BLaER1 (cell line): ENCODE measurements around the gene GAS7.
A peak's percentile ranks its signal among the peaks of the same experiment; 100 is the strongest.

ENCODE experiments used
- H3K27ac ChIP-seq: shearing (Covaris generic); formaldehyde crosslinking; 2 replicates; pipeline ENCODE4 v1.8.1; 2022
- H3K27me3 ChIP-seq: shearing (Covaris generic); formaldehyde crosslinking; 2 replicates; pipeline ENCODE4 v1.8.1; 2022
- H3K36me3 ChIP-seq: shearing (Covaris generic); formaldehyde crosslinking; 2 replicates; pipeline ENCODE4 v1.8.1; 2022
- H3K4me1 ChIP-seq: shearing (Covaris generic); formaldehyde crosslinking; 2 replicates; pipeline ENCODE4 v1.8.1; 2022
- H3K4me2 ChIP-seq: shearing (Covaris generic); formaldehyde crosslinking; 2 replicates; pipeline ENCODE4 v1.8.1; 2022
- H3K4me3 ChIP-seq: shearing (Covaris generic); formaldehyde crosslinking; 2 replicates; pipeline ENCODE4 v1.8.1; 2022
- H3K9ac ChIP-seq: shearing (Covaris generic); formaldehyde crosslinking; 2 replicates; pipeline ENCODE4 v1.8.1; 2022
- H3K9me3 ChIP-seq: shearing (Covaris generic); formaldehyde crosslinking; 2 replicates; pipeline ENCODE4 v1.8.1; 2022
- H4K20me1 ChIP-seq: shearing (Covaris generic); formaldehyde crosslinking; 2 replicates; pipeline ENCODE4 v1.8.1; 2022
- Cebpa-rat ChIP-seq: shearing (Covaris generic); IDR thresholded peaks from 2 replicates; pipeline ENCODE4 v1.8.1; 2022

GAS7 gene

DNA sequence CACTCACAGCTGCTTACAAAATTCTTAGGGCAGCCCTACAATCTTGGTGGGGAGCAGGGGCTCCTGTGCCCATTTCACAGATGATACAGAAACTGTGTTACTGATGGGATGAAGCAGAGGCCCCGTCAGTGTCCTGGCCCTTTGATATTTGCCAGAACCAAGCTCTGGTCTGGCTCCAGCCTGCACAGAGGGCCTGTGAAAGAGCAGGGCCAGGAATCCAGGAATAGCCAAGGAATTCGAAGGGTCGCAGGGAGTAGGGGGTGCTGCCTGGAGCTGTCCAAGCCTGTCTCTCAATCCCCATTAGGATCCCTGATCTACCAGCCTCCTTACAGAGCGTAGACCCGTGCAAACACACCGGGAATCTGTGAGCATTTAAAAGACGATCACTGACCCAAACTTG is 207.1 kb downstream of the GAS7 start:
- peaks cover 5% of the 10 kb centered on the region for H3K9me3 ChIP-seq
- H4K20me1 ChIP-seq, result peaks cover 25% of the 10 kb centered on the region; the same call in 1 of the 2 replicates

DNA sequence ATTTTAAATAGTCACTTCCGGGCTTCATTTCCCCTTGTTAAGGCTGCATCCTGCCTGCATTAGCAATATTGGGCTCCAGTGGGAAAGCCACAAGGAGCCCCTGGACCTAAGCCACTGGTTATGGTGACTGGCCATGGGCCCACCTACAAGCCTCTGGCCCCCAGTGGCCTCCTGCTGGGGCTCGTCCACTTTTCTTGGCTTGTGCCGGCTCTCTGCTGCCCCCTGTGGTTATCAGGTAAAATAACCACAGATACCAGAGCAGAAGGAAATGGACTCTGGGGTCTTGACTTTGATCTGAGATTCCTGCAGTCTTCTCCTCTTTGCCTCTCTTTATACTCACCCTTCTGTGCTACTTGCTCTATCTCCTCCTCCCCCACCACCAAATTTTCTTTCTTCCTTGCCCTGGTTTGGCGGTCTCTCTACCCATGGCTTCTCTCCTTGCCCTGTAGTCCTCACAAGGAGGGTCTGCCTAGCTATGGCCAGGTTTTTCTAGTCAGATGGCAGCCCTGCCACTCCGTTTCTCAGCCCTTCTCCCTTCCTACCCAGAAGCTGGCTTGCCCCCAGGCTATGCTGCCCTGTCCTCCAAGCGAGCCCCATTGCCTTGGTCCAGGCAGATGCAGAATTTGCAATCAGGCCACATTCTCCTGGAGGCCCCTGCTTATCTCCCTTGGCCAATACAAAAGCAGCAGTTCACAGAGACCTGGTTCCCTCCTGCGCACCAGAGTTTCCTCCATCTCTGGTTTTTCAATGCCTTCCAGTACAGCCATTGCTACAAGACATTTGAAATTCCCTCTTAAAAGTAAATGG is 210.4 kb downstream of the GAS7 start:
- peak overlapping the region; percentile 19 for H3K4me3 ChIP-seq
- H3K9me3 ChIP-seq, result peaks cover 5% of the 10 kb centered on the region
- peaks cover 34% of the 10 kb centered on the region for H4K20me1 ChIP-seq
- no peaks in the 10 kb centered on the region for H3K27me3 ChIP-seq
- no peaks in the 10 kb centered on the region for H3K36me3 ChIP-seq
- peak overlapping the region; percentile 72 for H3K27ac ChIP-seq
- peaks cover 70% of the 10 kb centered on the region for H3K4me1 ChIP-seq
- peak overlapping the region; percentile 73 for H3K4me2 ChIP-seq
- no peak for TF ChIP-seq Cebpa-rat
- H3K9ac ChIP-seq, result peak overlapping the region; percentile 1; the same call in 1 of the 2 replicates

More for the DNA sequence above, 207.1 kb downstream of the GAS7 start:
- Histone ChIP-seq H3K27me3 (no peaks in the 10 kb centered on the region), H3K36me3 (no peaks in the 10 kb centered on the region; the same call in 1 of the 2 replicates), H3K4me2 (no peak overlapping the region), H3K27ac (no peak overlapping the region), H3K4me3 (no peak overlapping the region), H3K4me1 (peaks cover 44% of the 10 kb centered on the region), H3K9ac (no peak overlapping the region)
- TF ChIP-seq Cebpa-rat, result no peak

DNA sequence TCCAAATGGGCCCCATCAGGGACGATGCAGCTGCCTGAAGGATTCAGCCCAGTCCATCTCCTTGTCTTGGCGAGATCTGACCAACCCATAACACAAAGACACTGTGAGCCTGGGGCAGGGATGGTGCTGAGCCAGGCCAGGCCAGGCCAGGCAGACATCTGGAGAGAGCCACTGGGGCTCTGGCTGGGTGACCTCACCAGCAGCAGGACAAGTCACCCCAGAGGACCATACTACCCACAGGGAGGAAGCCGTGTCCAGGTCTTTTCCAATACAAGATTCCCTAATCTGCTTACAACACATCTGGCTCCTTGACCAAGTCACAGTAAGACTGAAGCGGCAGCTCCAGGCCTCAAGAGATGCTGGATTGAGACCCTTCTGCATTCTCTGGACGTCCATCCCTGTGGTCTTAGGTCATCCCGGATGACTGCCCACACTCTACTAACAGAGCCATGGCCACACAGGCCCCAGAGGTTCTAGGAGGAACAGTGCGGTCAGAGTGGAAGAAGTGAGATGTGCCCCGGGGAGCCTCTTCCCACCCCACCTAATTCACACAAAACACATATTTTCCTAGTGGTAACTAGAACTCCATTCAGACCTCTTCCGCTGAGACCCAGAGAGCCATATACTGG is 211.5 kb downstream of the GAS7 start:
- Histone ChIP-seq H3K9ac (peak overlapping the region; percentile 30), H4K20me1 (peaks cover 31% of the 10 kb centered on the region), H3K4me1 (peaks cover 81% of the 10 kb centered on the region), H3K27me3 (no peaks in the 10 kb centered on the region), H3K36me3 (peaks cover under 1% of the 10 kb centered on the region; the same call in 1 of the 2 replicates), H3K4me3 (no peak overlapping the region; the same call in 1 of the 2 replicates), H3K4me2 (peak overlapping the region; percentile 73), H3K27ac (peak overlapping the region; percentile 72), H3K9me3 (peaks cover 5% of the 10 kb centered on the region)
- no peak for TF ChIP-seq Cebpa-rat

DNA sequence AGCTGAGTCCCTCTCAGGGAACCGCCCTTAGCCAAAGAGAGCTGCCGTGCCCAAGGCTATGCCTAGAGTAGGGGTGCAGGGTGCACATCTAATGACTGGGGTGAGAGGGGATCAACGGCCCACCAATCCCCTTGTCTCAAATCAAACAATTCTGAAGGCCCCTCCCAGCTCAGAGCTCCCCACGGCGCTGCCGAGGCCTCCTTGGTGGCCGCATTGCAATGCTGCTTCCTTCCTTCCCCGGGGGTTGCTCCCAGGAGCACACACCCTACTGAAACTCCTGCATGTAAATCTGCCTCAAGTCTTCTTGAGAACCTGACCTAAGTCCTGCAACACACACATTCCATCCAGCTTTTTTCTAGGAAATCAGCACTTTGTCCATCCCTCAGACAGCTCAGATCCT is 212.8 kb downstream of the GAS7 start:
- Histone ChIP-seq H3K9me3 (peaks cover 5% of the 10 kb centered on the region), H3K4me2 (peak overlapping the region; percentile 73), H3K4me1 (peaks cover 77% of the 10 kb centered on the region), H3K9ac (peak overlapping the region; percentile 30; the same call in 1 of the 2 replicates), H3K4me3 (no peak overlapping the region), H3K36me3 (peaks cover 13% of the 10 kb centered on the region), H4K20me1 (peaks cover 21% of the 10 kb centered on the region), H3K27ac (peak overlapping the region; percentile 72), H3K27me3 (no peaks in the 10 kb centered on the region)
- no peak for TF ChIP-seq Cebpa-rat

DNA sequence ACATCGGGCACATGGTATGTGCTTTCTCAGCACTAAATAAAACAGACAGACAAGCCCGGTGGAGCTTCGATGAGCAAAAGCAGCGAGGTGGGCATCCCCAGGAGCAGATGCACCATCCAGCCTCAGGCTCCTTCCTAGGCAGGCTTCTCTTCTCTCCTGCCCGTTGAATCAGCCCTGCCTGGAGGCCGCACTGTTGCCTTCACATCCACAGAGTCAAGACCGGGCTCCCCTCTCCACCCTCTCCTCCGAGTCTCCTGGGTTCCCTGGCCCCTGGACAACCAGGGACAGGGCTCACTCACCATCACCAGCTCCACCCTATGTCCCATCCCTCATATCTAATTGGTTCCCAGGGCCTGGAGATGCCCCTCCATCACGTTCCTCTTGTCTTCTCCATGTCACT is 213.6 kb downstream of the GAS7 start:
- peaks cover 21% of the 10 kb centered on the region for H4K20me1 ChIP-seq
- no peak for TF ChIP-seq Cebpa-rat
- no peaks in the 10 kb centered on the region for H3K27me3 ChIP-seq
- H3K27ac ChIP-seq, result no peak overlapping the region
- peaks cover 21% of the 10 kb centered on the region for H3K36me3 ChIP-seq
- peaks cover 76% of the 10 kb centered on the region for H3K4me1 ChIP-seq
- H3K9ac ChIP-seq, result no peak overlapping the region
- H3K9me3 ChIP-seq, result peaks cover 4% of the 10 kb centered on the region
- H3K4me3 ChIP-seq, result no peak overlapping the region
- H3K4me2 ChIP-seq, result peak overlapping the region; percentile 73; the same call in 1 of the 2 replicates

DNA sequence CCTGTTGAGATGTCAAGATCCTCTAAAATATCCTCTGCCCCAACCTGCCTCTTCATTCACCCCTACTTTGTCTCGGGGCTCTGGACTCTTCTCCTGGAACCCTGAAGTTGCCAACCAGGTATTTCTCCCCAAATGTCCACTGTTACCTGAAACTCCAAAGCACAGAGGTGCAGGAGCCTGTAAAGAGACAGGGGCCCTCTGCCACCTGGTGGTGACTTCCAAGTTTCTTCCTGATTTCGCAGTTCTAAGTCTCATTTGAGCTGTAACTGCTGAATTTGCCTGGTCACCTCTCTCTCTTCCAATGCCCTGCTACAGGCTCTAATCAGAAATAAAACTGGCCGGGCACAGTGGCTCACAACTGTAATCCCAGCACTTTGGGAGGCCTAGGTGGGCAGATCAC is 216.2 kb downstream of the GAS7 start:
- peaks cover 21% of the 10 kb centered on the region for H4K20me1 ChIP-seq
- no peak overlapping the region for H3K4me3 ChIP-seq
- H3K27ac ChIP-seq, result peak overlapping the region; percentile 2; the same call in 1 of the 2 replicates
- H3K4me1 ChIP-seq, result peaks cover 69% of the 10 kb centered on the region
- no peak overlapping the region for H3K4me2 ChIP-seq
- no peaks in the 10 kb centered on the region for H3K27me3 ChIP-seq
- peaks cover 41% of the 10 kb centered on the region for H3K36me3 ChIP-seq
- H3K9ac ChIP-seq, result no peak overlapping the region
- H3K9me3 ChIP-seq, result no peaks in the 10 kb centered on the region
- no peak for TF ChIP-seq Cebpa-rat

DNA sequence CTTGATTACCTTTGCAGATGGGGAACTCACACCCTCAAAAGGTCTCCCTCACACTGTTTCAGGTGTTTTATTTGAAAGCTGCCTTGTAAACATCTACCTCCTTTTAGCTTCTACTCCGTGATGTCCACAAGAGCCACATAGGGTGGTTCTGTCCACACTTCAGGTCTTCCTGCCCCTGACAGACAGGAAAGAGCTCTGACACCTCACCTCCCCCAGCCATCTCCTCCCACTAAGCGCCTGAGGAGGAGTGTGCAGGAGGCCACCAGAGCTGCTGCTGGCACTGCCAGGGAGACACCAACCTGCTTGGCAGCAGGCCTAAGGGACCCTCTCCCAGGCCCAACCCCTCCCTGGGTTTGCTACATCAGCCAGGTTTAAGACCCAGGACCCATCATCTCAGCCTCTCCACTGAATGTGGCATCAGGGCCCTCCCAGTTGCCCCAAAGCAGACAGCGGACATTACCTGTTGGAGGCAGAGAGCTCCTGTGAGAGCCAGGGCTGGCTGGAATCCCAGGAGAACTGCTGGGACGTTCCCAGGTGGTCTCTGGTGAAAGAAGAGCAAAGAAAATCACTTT is 217.0 kb downstream of the GAS7 start:
- Histone ChIP-seq H3K4me3 (no peak overlapping the region), H3K4me2 (no peak overlapping the region), H3K27me3 (no peaks in the 10 kb centered on the region), H3K27ac (no peak overlapping the region), H3K9me3 (no peaks in the 10 kb centered on the region), H4K20me1 (peaks cover 15% of the 10 kb centered on the region), H3K9ac (no peak overlapping the region), H3K36me3 (peaks cover 41% of the 10 kb centered on the region), H3K4me1 (peaks cover 69% of the 10 kb centered on the region)
- no peak for TF ChIP-seq Cebpa-rat

DNA sequence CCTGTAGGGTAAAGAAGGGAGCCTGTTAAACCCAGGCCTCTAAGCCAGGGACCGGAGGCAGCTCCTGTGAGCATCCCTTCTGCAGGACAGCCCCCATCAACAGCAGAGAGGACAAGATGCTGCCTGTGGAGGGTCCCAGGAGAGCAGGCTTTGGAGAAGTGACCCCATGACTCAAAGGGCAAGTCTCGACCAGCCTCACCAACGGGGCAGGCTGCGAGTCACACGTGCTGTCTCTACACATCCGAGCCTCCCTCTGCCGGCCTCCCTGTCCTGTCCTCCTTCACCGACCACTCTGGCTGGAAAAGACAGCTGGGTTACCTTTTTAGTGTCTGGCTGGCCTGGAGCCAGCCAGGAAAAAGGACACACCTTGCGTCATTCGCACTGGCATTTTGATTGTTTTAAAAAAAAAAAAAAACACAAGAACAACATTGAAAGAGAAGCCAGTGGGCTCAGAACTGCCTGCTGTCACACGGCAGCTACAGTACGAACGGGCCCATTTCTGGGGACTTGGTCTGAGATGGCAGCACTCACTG is 218.9 kb downstream of the GAS7 start:
- H3K9me3 ChIP-seq, result no peaks in the 10 kb centered on the region
- H3K27me3 ChIP-seq, result no peaks in the 10 kb centered on the region
- peak overlapping the region; percentile 67 for H3K4me2 ChIP-seq
- H3K27ac ChIP-seq, result peak overlapping the region; percentile 64
- H4K20me1 ChIP-seq, result no peaks in the 10 kb centered on the region; the same call in 1 of the 2 replicates
- peaks cover 66% of the 10 kb centered on the region for H3K4me1 ChIP-seq
- peak overlapping the region; percentile 40; the same call in 1 of the 2 replicates for H3K9ac ChIP-seq
- no peak for TF ChIP-seq Cebpa-rat
- H3K36me3 ChIP-seq, result peaks cover 50% of the 10 kb centered on the region
- H3K4me3 ChIP-seq, result no peak overlapping the region

DNA sequence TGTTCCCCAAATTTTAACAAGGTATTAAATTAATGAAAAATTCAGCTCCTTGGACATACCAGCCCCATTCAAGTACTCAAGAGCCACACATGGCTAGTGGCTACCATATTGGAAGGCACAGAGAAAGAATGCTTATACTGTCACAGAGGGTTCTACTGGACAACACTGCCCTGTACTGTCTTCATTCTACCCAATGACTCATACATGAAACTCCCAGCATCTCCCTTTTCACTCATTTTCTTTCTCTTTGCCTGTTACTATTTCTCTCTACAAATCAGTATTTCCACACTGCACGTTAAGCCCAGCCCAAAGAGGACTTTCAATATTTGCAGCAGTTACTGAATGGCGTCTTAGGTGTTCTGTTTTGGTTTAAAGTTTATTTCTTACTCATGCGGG is 221.2 kb downstream of the GAS7 start:
- Histone ChIP-seq H3K4me3 (no peak overlapping the region), H3K27ac (no peak overlapping the region), H3K9ac (no peak overlapping the region), H3K9me3 (no peaks in the 10 kb centered on the region), H3K27me3 (no peaks in the 10 kb centered on the region), H3K4me1 (peaks cover 72% of the 10 kb centered on the region), H3K36me3 (peaks cover 50% of the 10 kb centered on the region), H4K20me1 (peaks cover 9% of the 10 kb centered on the region; the same call in 1 of the 2 replicates), H3K4me2 (peak overlapping the region; percentile 24; the same call in 1 of the 2 replicates)
- TF ChIP-seq Cebpa-rat, result no peak
